ENCODE data around the gene RBPJL.

DNA sequence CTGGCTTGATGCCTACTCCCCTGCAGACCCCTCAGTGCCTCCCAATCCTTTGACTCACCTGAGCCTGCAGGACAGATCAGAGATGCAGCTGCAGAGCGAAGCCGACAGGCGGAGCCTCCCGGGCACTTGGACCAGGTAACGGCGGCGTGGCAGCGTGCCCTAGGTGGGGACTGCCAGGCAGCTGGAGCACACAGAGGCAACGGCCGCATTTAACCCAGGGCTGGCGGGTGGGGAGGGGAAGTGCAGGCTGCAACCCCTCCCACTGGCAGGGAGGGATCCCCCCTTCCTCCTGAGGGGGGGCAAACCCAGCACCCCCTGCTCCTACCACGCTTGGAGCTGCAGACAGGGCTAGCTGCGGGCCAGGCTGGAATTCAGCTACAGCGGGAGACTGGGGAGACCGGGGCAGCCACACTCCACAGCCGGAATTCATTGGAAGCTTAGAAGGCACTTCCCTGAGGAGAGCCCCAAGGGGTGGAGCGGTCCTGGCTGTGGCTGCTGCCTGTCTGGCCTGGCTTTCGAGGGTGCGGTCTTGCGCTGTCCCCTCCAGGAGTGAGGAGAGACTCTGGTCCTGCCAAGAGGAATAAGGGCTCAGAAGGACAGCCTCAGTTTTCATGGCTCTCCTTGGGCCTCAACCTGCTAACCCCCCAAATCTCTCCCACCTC, 1.6 kb downstream of the RBPJL start, which contains the start of gene MATN4:
- TF ChIP-seq, protein P1, sequence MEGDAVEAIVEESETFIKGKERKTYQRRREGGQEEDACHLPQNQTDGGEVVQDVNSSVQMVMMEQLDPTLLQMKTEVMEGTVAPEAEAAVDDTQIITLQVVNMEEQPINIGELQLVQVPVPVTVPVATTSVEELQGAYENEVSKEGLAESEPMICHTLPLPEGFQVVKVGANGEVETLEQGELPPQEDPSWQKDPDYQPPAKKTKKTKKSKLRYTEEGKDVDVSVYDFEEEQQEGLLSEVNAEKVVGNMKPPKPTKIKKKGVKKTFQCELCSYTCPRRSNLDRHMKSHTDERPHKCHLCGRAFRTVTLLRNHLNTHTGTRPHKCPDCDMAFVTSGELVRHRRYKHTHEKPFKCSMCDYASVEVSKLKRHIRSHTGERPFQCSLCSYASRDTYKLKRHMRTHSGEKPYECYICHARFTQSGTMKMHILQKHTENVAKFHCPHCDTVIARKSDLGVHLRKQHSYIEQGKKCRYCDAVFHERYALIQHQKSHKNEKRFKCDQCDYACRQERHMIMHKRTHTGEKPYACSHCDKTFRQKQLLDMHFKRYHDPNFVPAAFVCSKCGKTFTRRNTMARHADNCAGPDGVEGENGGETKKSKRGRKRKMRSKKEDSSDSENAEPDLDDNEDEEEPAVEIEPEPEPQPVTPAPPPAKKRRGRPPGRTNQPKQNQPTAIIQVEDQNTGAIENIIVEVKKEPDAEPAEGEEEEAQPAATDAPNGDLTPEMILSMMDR (IDR thresholded peaks at IDR 0.05), result peak in 4 of 7 experiments; percentile 5 to 37 (median 20)
- TF ChIP-seq POLR2AphosphoS5 (IDR thresholded peaks at IDR 0.05) (no peak), POLR2A (IDR thresholded peaks at IDR 0.05) (no peak)

Data from stomach (tissue), 4 donors.